GM19193 (cell line): ENCODE results near the gene SAMD8.

Experiments
- POLR2A ChIP-seq: IDR thresholded peaks from 4 replicates; pipeline ENCODE4 v1.6.1; 2011; ENCODE audit not compliant: insufficient read depth, insufficient read length; ENCODE audit errors: extremely low read depth

SAMD8 gene

DNA sequence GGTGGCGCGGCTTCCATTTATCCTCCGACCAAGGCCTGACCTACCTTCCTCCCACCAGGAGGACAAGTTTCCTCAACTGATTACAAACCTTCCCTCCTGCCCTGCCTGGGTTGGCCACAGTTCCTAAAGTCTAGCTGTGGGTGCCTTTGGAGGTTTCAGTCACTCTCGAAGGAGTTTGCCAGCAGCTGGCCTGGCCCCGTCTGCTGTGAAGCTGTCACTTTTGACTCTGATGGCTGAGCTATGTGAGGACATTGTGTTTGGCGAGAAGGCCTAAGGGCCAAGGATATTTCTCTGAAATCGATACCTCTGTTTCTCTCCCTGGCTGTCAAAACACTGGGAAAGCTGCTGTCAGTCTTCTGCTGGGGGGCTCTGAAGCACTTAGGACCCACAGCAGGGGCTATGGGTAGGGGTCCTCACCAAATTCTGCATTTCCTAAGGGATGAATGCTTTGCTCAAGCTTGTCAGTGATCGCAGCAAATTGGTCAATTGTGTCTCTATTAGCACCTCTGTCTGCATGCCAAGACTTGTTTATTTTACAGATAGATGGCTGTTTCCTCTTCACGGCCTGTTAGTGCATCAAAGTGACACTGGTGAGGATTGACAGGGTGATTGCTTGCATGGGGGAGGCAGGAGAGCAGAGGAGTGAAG lies 31.9 kb upstream of the SAMD8 start:
- no peak for TF ChIP-seq POLR2A

DNA sequence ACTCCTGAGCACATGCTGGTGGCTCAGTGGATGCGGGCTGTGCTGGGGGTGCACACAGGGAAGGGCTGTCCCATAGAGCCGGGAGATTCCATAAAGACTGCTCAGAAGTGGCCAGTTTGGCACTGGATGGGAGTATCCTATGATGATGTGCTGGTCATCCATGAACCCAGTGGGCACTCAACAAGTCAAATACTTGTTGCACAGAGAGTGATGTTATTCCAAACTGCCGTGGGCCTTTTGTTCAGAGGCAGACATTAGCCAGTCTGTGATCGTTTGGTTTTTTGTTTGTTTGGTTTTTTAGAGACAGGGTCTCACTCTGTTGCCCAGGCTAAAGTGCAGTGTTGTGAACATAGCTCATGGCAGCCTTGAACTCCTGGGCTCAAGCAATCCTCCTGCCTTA lies 30.9 kb upstream of the SAMD8 start:
- no peak for TF ChIP-seq POLR2A

DNA sequence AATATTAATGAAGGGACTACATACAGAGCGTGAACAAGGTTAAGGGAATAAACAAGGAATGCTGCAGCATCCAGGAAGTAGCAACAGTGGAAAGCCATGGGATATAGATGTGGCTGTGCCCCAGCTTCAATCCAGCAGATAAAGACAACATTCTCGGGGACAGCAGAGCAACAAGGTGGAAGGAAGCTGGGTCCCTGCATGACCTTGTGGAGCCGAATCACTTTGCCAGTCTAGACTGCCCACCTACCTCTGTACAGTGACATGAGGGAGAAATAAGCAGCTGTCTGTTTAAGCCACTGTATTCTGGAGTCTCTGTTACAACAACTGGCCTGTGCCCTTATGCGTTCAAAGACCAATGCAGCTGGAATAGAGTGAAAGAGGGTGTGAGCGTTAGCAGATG lies 30.1 kb upstream of the SAMD8 start:
- TF ChIP-seq POLR2A = no peak

DNA sequence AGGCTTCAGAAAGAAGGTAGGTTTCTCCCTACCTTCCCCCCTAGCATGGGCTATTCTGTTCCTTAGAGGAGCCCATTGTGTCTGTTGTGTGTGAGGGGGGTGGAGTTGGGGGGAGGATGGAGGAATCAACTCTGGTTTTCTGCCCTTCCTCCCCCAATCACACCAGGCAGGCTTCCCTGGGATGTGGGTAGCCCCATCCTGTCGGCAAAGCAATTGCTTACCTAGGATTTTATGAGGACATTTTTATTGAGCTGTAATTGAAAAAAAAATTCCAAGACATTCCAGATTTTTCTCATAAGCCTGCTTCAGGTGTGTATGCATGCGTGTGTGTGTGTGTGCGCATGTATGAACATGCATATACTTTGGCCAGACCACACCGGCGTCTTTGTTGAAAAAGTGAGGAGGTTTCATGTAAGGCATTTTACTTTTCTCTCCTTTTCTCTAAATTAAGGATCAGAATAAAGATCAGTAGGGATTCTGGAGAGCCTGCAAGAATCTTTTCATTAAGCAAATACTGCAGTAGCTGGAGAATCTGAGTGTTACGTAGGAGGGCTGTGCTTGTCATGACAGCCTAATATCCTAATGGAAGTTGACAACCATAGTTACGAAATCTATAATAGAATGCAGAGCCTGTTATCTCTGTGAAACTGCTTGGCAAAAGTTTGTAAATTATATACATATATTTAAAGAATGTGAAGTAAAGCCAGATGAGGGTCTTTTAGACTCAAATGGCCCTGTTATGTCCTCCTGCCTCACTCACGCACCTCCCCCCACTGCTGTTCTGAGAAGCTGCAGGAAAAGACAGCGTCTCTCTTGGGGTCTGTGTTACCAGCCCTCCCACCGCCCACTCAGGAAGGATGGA lies 27.3 kb upstream of the SAMD8 start:
- TF ChIP-seq POLR2A = no peak

DNA sequence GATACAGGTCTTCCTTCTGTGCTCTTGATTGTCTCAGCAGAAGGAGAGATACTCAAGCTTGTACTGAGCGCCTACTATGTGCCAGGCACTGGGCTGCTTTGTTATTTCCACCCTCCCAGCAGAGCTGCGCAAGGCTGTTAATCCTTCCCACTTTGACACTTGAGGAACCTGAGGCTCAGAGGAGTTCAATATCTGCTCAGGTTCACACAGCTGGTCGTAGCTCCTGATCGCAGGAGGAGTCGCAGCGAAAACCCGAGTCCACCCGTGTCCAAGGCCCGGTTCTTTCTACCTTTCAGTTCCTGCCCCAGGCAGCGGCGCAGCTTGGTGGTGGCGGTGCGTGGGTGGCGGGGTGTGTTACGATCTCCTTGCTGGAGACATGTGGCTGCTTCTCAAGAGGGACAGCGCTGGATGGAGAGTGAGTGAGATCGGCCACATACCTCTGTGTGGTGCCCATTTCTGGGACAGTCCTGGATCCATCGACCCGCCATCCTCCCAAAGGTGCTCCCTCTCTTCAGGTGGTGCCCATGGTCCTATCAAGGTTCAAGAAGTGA lies 26.5 kb upstream of the SAMD8 start:
- TF ChIP-seq POLR2A = no peak

DNA sequence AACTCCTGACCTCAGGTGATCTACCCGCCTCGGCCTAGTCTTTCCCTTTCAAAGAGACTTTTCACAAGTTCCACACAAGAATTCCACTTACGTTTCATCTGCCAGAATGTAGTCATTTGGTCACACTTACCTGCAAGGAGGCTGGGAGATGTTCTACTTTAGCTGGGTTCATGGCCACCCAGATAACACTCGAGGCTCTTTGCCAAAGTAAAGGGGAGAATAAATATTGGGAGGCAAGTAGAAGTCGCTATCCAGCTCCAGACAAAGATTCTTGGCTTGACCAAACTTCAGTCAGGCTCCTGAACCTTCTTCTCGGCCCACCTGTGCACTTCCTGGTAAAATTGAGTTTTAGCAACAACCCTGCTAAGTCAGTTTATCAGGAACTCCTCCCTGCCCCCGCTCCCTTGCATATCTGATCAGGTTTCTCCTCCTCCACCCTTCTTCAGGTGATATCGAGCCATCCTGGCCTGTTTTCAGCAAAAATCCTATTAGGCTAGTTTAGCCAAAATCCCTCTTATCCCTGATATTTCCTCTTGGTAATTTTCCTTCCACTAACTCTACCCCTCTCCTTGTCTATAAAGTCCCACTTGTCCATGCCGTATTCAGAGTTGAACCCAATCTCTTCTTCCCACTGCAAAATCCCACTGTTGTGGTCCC lies 25.1 kb upstream of the SAMD8 start:
- TF ChIP-seq POLR2A = no peak

DNA sequence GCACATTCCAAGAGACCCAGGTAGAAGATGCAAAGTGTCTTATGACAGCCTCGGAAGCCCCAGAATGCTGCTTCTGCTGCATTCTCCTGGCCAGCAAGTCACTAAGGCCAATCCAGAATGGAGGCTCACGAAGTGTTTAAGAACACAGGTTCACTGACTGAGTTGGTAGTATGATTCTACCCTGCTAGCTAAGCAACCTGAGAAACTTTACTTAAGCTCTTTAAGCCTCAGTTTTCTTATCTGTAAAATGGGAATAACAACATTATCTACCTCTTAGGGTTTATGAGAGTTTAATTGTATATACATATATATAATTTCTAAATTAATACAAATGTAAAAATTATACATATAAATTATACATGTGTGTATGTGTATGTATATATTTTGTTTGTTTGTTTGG lies 22.8 kb upstream of the SAMD8 start:
- TF ChIP-seq POLR2A = no peak

DNA sequence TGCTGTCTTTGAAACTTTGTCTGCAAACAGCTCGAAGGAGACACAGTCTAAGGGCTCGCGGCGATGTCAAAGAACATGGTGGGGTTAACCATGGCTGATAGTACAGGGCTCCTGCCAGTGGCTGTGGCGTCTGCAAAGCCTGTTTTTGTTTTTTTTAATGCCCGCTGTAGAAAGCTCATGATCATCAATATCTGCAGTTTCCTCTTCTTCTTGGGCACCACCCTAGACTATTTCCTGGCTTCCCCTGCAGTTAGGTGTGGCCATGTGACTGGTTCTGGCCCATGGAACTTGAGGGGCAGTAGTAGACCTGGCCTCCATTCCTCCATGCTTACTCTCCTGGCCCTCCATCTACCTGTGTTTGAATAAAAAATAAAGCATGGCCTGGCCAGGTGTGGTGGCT lies 21.8 kb upstream of the SAMD8 start:
- TF ChIP-seq POLR2A = no peak

DNA sequence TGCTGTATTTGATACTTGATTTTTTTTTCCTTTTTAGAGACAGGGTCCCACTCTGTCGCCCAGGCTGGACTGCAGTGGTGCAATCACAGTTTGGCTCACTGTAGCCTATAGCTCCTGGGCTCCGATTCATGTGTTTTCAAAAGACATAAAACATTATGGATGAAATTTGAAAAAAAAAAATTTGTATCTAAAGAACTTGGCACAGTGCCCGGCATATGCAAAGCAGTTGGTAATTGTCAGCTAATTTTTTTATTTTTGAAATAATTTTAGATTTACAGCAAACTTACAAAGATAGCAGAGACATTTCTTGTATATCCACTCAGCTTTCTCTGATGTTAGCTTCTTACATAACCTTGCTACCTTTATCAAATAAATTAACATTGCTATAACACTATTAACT lies 20.3 kb upstream of the SAMD8 start:
- TF ChIP-seq POLR2A = no peak

DNA sequence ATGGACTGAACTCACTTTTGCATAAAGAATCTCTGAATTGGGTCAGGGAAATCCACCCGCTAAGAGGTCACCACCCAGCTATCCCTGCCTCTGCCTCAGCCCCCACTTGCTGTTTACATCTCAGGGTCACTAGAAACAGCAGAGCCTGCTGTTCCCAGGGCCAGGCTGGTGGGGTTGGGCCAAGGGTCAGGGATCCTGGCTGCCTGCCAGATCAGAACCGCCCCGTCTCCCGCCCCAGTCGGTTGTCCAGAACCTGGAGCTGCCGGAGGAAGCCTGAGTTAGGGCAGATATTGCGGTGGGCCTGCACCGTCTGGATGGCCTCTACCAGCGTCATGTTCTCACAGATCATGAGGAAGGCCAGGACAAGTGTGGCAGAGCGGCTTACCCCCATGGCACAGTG lies 17.0 kb upstream of the SAMD8 start:
- TF ChIP-seq POLR2A = no peak

DNA sequence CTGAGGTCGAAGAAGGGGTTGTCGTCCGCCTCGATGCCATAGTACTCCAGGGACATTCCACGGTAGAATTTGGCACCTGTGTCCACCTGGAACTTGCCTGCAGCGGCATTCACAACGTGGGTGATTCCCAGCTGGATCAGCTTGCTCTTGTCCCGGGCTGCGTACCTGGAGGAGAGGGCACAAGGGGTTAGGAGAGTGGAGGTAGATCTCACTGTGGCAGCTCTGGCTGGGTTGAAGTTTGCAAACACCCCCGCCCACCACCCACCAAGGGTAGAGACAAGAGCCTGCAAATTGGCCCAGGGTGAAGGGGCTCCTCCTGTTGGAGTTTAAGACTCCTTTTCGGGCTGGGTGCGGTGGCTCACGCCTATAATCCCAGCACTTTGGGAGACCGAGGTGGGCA lies 15.8 kb upstream of the SAMD8 start:
- TF ChIP-seq POLR2A = no peak

DNA sequence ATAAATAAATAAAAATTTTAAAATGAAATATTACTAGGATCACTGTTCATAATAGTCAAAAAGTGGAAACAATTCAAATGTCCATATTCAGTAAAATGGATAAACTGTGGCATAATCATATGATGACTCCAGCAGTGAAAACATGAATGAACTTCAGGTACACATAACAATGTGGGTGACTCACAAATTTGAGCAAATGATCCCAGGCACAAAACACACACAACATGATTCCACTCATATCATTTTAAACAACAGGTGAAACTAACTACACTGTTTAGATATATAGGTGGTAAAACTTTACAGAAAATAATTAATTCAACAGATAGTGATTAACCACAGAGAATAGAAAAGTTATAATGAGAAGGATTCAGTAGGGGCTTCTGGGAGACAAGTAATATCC lies 14.7 kb upstream of the SAMD8 start:
- no peak for TF ChIP-seq POLR2A

GRCh38 chr10:75097666-75098285 lies 13.7 kb upstream of the SAMD8 start:
- TF ChIP-seq POLR2A = no peak

- TF ChIP-seq POLR2A = no peak
These were observed 12.4 kb upstream of the SAMD8 start for GRCh38 chr10:75098902-75099673.
